Loucy (cell line): ENCODE data around the gene MYOF.

Experiments
- H2AFZ ChIP-seq: fragments of 200-600 bp; sonication (generic); 2 replicates; pipeline ENCODE4 v1.6.0; 2016; ENCODE audit warnings: antibody characterized with exemption, mild to moderate bottlenecking, low read length, moderate library complexity
- H3F3A ChIP-seq: fragments of 200-600 bp; 2 replicates; pipeline ENCODE4 v1.6.0; 2016; ENCODE audit warnings: antibody characterized with exemption, low read depth, mild to moderate bottlenecking
- H3K27me3 ChIP-seq: fragments of 200-600 bp; sonication (generic); 2 replicates; pipeline ENCODE4 v1.6.1; 2014; ENCODE audit warnings: low read length, mild to moderate bottlenecking; ENCODE audit not compliant: insufficient read depth, poor library complexity, severe bottlenecking
- H3K36me3 ChIP-seq: fragments of 200-600 bp; sonication (generic); 2 replicates; pipeline ENCODE4 v1.6.1; 2016; ENCODE audit warnings: low read length; ENCODE audit not compliant: insufficient read depth
- H3K4me1 ChIP-seq: fragments of 200-600 bp; sonication (generic); 2 replicates; pipeline ENCODE4 v1.5.1; 2014; ENCODE audit warnings: low read length, mild to moderate bottlenecking; ENCODE audit not compliant: insufficient read depth, poor library complexity, severe bottlenecking
- H3K4me2 ChIP-seq: fragments of 200-600 bp; sonication (generic); 2 replicates; pipeline ENCODE4 v1.6.0; 2014; ENCODE audit warnings: antibody characterized with exemption, low read length, low read depth, mild to moderate bottlenecking; ENCODE audit not compliant: poor library complexity, severe bottlenecking
- H3K4me3 ChIP-seq: fragments of 200-600 bp; sonication (generic); 2 replicates; pipeline ENCODE4 v1.5.1; 2014; ENCODE audit warnings: low read length, mild to moderate bottlenecking, mixed read lengths; ENCODE audit not compliant: poor library complexity, severe bottlenecking
- H3K79me2 ChIP-seq: fragments of 200-600 bp; sonication (generic); 2 replicates; pipeline ENCODE4 v1.6.1; 2014; ENCODE audit warnings: low read length; ENCODE audit not compliant: insufficient read depth
- H3K9ac ChIP-seq: fragments of 200-600 bp; sonication (generic); 2 replicates; pipeline ENCODE4 v1.6.0; 2014; ENCODE audit warnings: mild to moderate bottlenecking, low read depth, low read length, moderate library complexity; ENCODE audit not compliant: poor library complexity, severe bottlenecking
- H3K9me2 ChIP-seq: fragments of 200-600 bp; sonication (generic); replicated peaks from 2 replicates; pipeline ENCODE4 v1.6.1; 2016; ENCODE audit warnings: low read depth, low read length, mixed read lengths
- H3K9me3 ChIP-seq: fragments of 200-600 bp; sonication (generic); 2 replicates; pipeline ENCODE4 v1.6.1; 2014; ENCODE audit warnings: mild to moderate bottlenecking, antibody characterized with exemption, low read length, low read depth; ENCODE audit not compliant: insufficient read depth
- H4K20me1 ChIP-seq: fragments of 200-600 bp; sonication (generic); 2 replicates; pipeline ENCODE4 v1.6.0; 2014; ENCODE audit warnings: antibody characterized with exemption, low read length, mild to moderate bottlenecking; ENCODE audit not compliant: insufficient read depth, poor library complexity, severe bottlenecking
- CTCF ChIP-seq: fragments of 200-600 bp; sonication (generic); conservative IDR thresholded peaks from 2 replicates; pipeline ENCODE4 v1.5.1; 2014; ENCODE audit warnings: mild to moderate bottlenecking, antibody characterized with exemption, low read length
- EZH2phosphoT487 ChIP-seq: fragments of 200-600 bp; IDR thresholded peaks from 2 replicates; pipeline ENCODE4 v1.6.1; 2018; ENCODE audit warnings: antibody characterized with exemption, mild to moderate bottlenecking, moderate library complexity, borderline replicate concordance

Gene MYOF

GRCh38 chr10:93385345-93385744, 96.8 kb downstream of the MYOF start:
- Histone ChIP-seq H2AFZ (no peak overlapping the region), H3K36me3 (no peaks in the 10 kb centered on the region), H3K4me1 (peaks cover 8% of the 10 kb centered on the region), H3F3A (no peaks in the 10 kb centered on the region), H3K9ac (no peak overlapping the region), H3K9me2 (no peaks in the 10 kb centered on the region), H3K4me2 (no peak overlapping the region), H3K27me3 (no peaks in the 10 kb centered on the region), H3K79me2 (no peaks in the 10 kb centered on the region), H3K9me3 (no peaks in the 10 kb centered on the region), H3K4me3 (no peak overlapping the region), H4K20me1 (no peaks in the 10 kb centered on the region)
- no peak for TF ChIP-seq EZH2phosphoT487

- Histone ChIP-seq H3K9me3 (no peaks in the 10 kb centered on the region), H3K9me2 (no peaks in the 10 kb centered on the region), H3K4me1 (peaks cover 8% of the 10 kb centered on the region), H3K27me3 (no peaks in the 10 kb centered on the region), H3F3A (no peaks in the 10 kb centered on the region), H3K79me2 (no peaks in the 10 kb centered on the region), H3K4me3 (no peak overlapping the region), H3K36me3 (no peaks in the 10 kb centered on the region), H2AFZ (no peak overlapping the region), H3K4me2 (no peak overlapping the region), H3K9ac (no peak overlapping the region), H4K20me1 (no peaks in the 10 kb centered on the region)
- TF ChIP-seq EZH2phosphoT487 (no peak), CTCF (no peak)
These were observed 98.1 kb downstream of the MYOF start for GRCh38 chr10:93384006-93384405.

GRCh38 chr10:93383562-93383981, 98.6 kb downstream of the MYOF start:
- Histone ChIP-seq H3K79me2 (no peaks in the 10 kb centered on the region), H3K9me2 (no peaks in the 10 kb centered on the region), H3F3A (no peaks in the 10 kb centered on the region), H3K27me3 (no peaks in the 10 kb centered on the region), H2AFZ (no peak overlapping the region), H3K36me3 (no peaks in the 10 kb centered on the region), H3K9ac (no peak overlapping the region), H3K9me3 (no peaks in the 10 kb centered on the region), H3K4me2 (no peak overlapping the region), H3K4me1 (peaks cover 8% of the 10 kb centered on the region), H4K20me1 (no peaks in the 10 kb centered on the region), H3K4me3 (no peak overlapping the region)
- TF ChIP-seq CTCF (no peak), EZH2phosphoT487 (no peak)

GRCh38 chr10:93379731-93380575, 102.2 kb downstream of the MYOF start:
- H3K9me2 ChIP-seq = no peaks in the 10 kb centered on the region
- H3K9ac ChIP-seq = no peak overlapping the region
- H3K79me2 ChIP-seq = no peaks in the 10 kb centered on the region
- H3F3A ChIP-seq = no peaks in the 10 kb centered on the region
- no peak overlapping the region for H2AFZ ChIP-seq
- H3K9me3 ChIP-seq = no peaks in the 10 kb centered on the region
- no peaks in the 10 kb centered on the region for H3K4me1 ChIP-seq
- no peaks in the 10 kb centered on the region for H3K36me3 ChIP-seq
- TF ChIP-seq EZH2phosphoT487 = no peak
- TF ChIP-seq CTCF = no peak
- H3K27me3 ChIP-seq = no peaks in the 10 kb centered on the region
- H3K4me2 ChIP-seq = no peak overlapping the region
- no peak overlapping the region for H3K4me3 ChIP-seq
- H4K20me1 ChIP-seq = no peaks in the 10 kb centered on the region
